Measurements from ENCODE around the gene ZBTB26.

- no peak for TF ChIP-seq CTCF (IDR thresholded peaks at IDR 0.05)
- no peak for TF ChIP-seq EZH2 (IDR thresholded peaks at IDR 0.05; ENCODE audit: borderline replicate concordance, insufficient read depth, low read depth, low read length, poor library complexity, severe bottlenecking)
These were observed 9.1 kb upstream of the ZBTB26 start for GRCh38 chr9:122940454-122940748.
